IPS-18c (cell line): Measurements from ENCODE around the gene PIK3CG.
"Not testable (repeated sequence)": the region's sequence is repeated elsewhere in the genome, so short reads cannot be mapped to it uniquely, and the experiment has no call there.

Experiments used
- H3K4me3 ChIP-seq: 2 replicates; pipeline ENCODE4 v1.7.0; 2013; ENCODE audit warnings: low read depth, mild to moderate bottlenecking, low read length, moderate library complexity; ENCODE audit not compliant: insufficient read depth
- H3K9me3 ChIP-seq: one replicate; pipeline ENCODE4 v1.6.1; 2013; ENCODE audit warnings: mild to moderate bottlenecking, low read length, moderate library complexity; ENCODE audit not compliant: control insufficient read depth, insufficient read depth

Gene PIK3CG

GRCh38 chr7:106851632-106852031 is 13.4 kb upstream of the PIK3CG start:
- not testable (repeated sequence) for H3K4me3 ChIP-seq, H3K9me3 ChIP-seq

- Histone ChIP-seq H3K9me3 (no peaks in the 10 kb centered on the region), H3K4me3 (no peak overlapping the region)
Observed at GRCh38 chr7:106853250-106853908, 11.7 kb upstream of the PIK3CG start.

- no peak overlapping the region for H3K4me3 ChIP-seq
- no peaks in the 10 kb centered on the region for H3K9me3 ChIP-seq
Observed at GRCh38 chr7:106855540-106856132, 9.4 kb upstream of the PIK3CG start.

GRCh38 chr7:106858618-106859532 is 6.2 kb upstream of the PIK3CG start:
- Histone ChIP-seq H3K4me3 (no peak overlapping the region), H3K9me3 (no peaks in the 10 kb centered on the region)

GRCh38 chr7:106862317-106863089 is 2.6 kb upstream of the PIK3CG start:
- H3K9me3 ChIP-seq = no peaks in the 10 kb centered on the region
- H3K4me3 ChIP-seq = no peak overlapping the region

GRCh38 chr7:106863274-106863997 is 1.6 kb upstream of the PIK3CG start:
- peaks cover 2% of the 10 kb centered on the region for H3K9me3 ChIP-seq
- H3K4me3 ChIP-seq = no peak overlapping the region

- Histone ChIP-seq H3K9me3 (peaks cover 2% of the 10 kb centered on the region), H3K4me3 (no peak overlapping the region)
Observed at GRCh38 chr7:106864298-106865081, 592 bp upstream of the PIK3CG start.

- H3K4me3 ChIP-seq = no peak overlapping the region
- H3K9me3 ChIP-seq = peaks cover 2% of the 10 kb centered on the region
Observed at GRCh38 chr7:106866298-106867281, 1.5 kb downstream of the PIK3CG start.

- no peak overlapping the region; the same call in 1 of the 2 replicates for H3K4me3 ChIP-seq
- peaks cover 2% of the 10 kb centered on the region for H3K9me3 ChIP-seq
Observed at GRCh38 chr7:106867641-106868351, 2.7 kb downstream of the PIK3CG start.

GRCh38 chr7:106868364-106868763 is 3.3 kb downstream of the PIK3CG start:
- Histone ChIP-seq H3K9me3 (peaks cover 2% of the 10 kb centered on the region), H3K4me3 (no peak overlapping the region; the same call in 1 of the 2 replicates)

- peaks cover 2% of the 10 kb centered on the region for H3K9me3 ChIP-seq
- no peak overlapping the region for H3K4me3 ChIP-seq
Observed at GRCh38 chr7:106869954-106870353, 4.9 kb downstream of the PIK3CG start.

- Histone ChIP-seq H3K4me3 (no peak overlapping the region), H3K9me3 (peaks cover 2% of the 10 kb centered on the region)
Observed at GRCh38 chr7:106870528-106870927, 5.4 kb downstream of the PIK3CG start.

GRCh38 chr7:106870983-106871410 is 5.9 kb downstream of the PIK3CG start:
- Histone ChIP-seq H3K4me3 (no peak overlapping the region), H3K9me3 (peaks cover 2% of the 10 kb centered on the region)

- Histone ChIP-seq H3K9me3 (peaks cover 2% of the 10 kb centered on the region), H3K4me3 (no peak overlapping the region)
Observed at GRCh38 chr7:106871793-106872571, 6.9 kb downstream of the PIK3CG start.
